ENCODE data around the gene NFASC. TPM values are rescaled to one million over a fixed set of nuclear protein-coding genes. Genes with fewer than 3 reads are reported as not detected.

Gene NFASC
- polyA plus RNA-seq, 3 donors: 0.08 TPM; not detected in 2

DNA sequence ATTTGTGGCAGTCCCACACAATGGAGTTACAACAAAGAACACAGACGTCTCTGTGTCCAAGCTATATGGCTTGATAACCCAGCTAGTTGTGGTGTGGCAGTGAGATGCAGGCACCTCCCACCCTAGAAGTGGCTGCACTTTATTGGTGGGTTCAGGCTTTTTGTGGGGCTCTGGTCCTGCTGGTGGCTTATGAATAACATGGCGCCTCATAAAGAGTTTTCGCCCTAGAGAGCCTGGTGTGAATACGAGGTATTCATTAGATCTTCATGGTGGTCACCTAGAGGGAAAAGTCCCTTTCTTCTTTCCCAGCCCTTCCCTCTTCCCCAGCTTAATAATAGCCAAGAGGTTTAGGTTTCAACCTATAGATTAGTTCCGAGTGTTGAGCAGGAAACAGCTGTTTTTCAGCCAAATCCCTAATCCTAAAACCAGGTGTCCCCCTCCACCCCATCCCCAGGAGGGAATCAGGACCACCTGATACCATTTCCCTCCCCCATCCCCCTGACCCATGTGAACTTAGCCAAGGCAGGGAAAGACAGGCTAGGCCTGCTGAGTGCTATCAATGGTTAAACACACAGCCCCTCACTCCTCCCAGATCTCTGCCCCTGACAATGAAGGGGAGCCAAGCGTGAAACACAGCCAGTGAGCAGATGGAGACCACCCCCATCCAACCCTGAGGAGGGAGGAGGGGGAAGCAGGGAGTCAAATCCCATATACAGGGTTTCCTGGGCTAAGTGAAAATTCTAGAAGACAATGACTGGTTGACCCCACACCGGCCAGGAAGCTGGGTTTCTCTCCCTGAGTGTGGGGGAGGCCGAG lies 58.2 kb downstream of the NFASC start:
- H3K9me3 Mint-ChIP-seq: no peaks in the 10 kb centered on the region
- intact Hi-C loops (cut with micrococcal nuclease): no loop called here

DNA sequence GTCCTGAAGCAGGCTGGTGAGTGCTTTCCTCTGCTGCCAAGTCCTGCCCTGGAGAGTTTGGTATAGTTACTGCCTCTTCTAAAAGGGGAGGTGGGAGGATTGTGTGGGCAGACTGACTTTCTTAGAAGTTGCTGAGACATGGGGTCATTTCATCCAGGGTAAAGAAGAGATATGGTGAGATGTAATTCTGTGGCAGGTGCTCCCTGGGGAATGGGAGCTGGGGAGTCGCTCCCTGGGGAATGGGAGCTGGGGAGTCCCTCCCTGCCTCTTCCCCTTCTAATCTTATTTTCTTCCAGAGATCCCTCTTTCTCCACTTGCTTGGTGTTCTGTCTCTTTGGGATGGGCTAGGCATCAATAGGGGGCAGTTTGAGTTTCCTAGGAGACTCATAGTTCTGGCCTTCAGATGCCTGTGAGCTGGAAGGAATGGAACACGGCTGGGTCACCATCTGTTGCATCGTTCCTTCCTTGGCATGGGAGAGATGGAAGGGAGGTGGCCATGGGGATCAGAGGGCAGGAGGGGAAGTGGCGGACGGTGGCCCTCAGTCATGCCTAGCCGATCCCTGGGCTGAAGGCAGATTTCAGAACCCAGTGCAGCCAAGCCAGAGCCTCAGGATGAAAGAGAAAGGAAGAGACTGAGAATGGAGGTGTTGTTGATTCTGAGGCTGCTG lies 59.0 kb downstream of the NFASC start:
- peaks cover 0 to 15% (median 14%) of the 10 kb centered on the region in 3 donors for H3K27me3 Mint-ChIP-seq (ENCODE audit: low read depth in 3 of 3)
- Histone ChIP-seq H3K27me3 (ENCODE audit: control insufficient read depth in 2 of 2, insufficient read depth in 2 of 2, low read length in 2 of 2) (peaks cover 0 to 3% of the 10 kb centered on the region in 2 donors), H3K4me2 (replicated peaks; ENCODE audit: extremely low read depth, low read length, poor library complexity, severe bottlenecking) (no peak overlapping the region), H3K79me2 (ENCODE audit: insufficient read depth, low read length) (no peaks in the 10 kb centered on the region), H3K9ac (ENCODE audit: insufficient read depth, low read length, poor library complexity, severe bottlenecking) (no peak overlapping the region), H2AFZ (ENCODE audit: insufficient read depth, low read depth, low read length, poor library complexity, severe bottlenecking) (no peak overlapping the region), H3K4me3 (replicated peaks in 1 of 3; ENCODE audit: low read depth in 2 of 3, low read length in 3 of 3) (no peak overlapping the region), H3K9me3 (replicated peaks in 1 of 2; ENCODE audit: control insufficient read depth in 1 of 2, insufficient read depth in 1 of 2, low read length in 2 of 2) (no peaks in the 10 kb centered on the region), H4K20me1 (ENCODE audit: insufficient read depth, low read length) (no peaks in the 10 kb centered on the region), H3K4me1 (ENCODE audit: control insufficient read depth in 1 of 2, insufficient read depth in 2 of 2, low read length in 2 of 2) (no peaks in the 10 kb centered on the region), H3K27ac (ENCODE audit: low read depth in 1 of 2, low read length in 2 of 2) (no peak overlapping the region), H3K36me3 (replicated peaks in 1 of 2; ENCODE audit: control insufficient read depth in 1 of 2, insufficient read depth in 2 of 2, low read length in 2 of 2) (no peaks in the 10 kb centered on the region)
- TF ChIP-seq, protein P1, sequence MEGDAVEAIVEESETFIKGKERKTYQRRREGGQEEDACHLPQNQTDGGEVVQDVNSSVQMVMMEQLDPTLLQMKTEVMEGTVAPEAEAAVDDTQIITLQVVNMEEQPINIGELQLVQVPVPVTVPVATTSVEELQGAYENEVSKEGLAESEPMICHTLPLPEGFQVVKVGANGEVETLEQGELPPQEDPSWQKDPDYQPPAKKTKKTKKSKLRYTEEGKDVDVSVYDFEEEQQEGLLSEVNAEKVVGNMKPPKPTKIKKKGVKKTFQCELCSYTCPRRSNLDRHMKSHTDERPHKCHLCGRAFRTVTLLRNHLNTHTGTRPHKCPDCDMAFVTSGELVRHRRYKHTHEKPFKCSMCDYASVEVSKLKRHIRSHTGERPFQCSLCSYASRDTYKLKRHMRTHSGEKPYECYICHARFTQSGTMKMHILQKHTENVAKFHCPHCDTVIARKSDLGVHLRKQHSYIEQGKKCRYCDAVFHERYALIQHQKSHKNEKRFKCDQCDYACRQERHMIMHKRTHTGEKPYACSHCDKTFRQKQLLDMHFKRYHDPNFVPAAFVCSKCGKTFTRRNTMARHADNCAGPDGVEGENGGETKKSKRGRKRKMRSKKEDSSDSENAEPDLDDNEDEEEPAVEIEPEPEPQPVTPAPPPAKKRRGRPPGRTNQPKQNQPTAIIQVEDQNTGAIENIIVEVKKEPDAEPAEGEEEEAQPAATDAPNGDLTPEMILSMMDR (IDR thresholded peaks at IDR 0.05): no peak
- no peak overlapping the region for H3K27ac Mint-ChIP-seq
- H3K4me3 Mint-ChIP-seq: no peak overlapping the region
- intact Hi-C loops (cut with micrococcal nuclease): no loop called here
- H3K9me3 Mint-ChIP-seq: no peaks in the 10 kb centered on the region
- DNase-seq: no peak
- no peaks in the 10 kb centered on the region for H3K36me3 Mint-ChIP-seq
- H3K4me1 Mint-ChIP-seq: no peaks in the 10 kb centered on the region
- 80% methylated on average over 4 of the region's 6 CpGs for WGBS (ENCODE audit: insufficient coverage)

More for the DNA sequence above, 58.2 kb downstream of the NFASC start:
- no peaks in the 10 kb centered on the region for H3K36me3 ChIP-seq (replicated peaks in 1 of 2; ENCODE audit: control insufficient read depth in 1 of 2, insufficient read depth in 2 of 2, low read length in 2 of 2)
- Mint-ChIP-seq H3K4me1 (no peaks in the 10 kb centered on the region), H3K27me3 (ENCODE audit: low read depth in 3 of 3) (peaks cover 0 to 20% (median 15%) of the 10 kb centered on the region in 3 donors), H3K36me3 (no peaks in the 10 kb centered on the region), H3K4me3 (no peak overlapping the region), H3K27ac (no peak overlapping the region)
- H3K9me3 ChIP-seq (replicated peaks in 1 of 2; ENCODE audit: control insufficient read depth in 1 of 2, insufficient read depth in 1 of 2, low read length in 2 of 2): no peaks in the 10 kb centered on the region
- H2AFZ ChIP-seq (ENCODE audit: insufficient read depth, low read depth, low read length, poor library complexity, severe bottlenecking): no peak overlapping the region
- TF ChIP-seq, protein P1 (IDR thresholded peaks at IDR 0.05): no peak
- H3K4me1 ChIP-seq (ENCODE audit: control insufficient read depth in 1 of 2, insufficient read depth in 2 of 2, low read length in 2 of 2): no peaks in the 10 kb centered on the region
- no peak overlapping the region for H3K4me3 ChIP-seq (replicated peaks in 1 of 3; ENCODE audit: low read depth in 2 of 3, low read length in 3 of 3)
- DNase-seq: no peak
- no peaks in the 10 kb centered on the region for H3K79me2 ChIP-seq (ENCODE audit: insufficient read depth, low read length)
- H3K27ac ChIP-seq (ENCODE audit: low read depth in 1 of 2, low read length in 2 of 2): no peak overlapping the region
- H4K20me1 ChIP-seq (ENCODE audit: insufficient read depth, low read length): no peaks in the 10 kb centered on the region
- peaks cover 0 to 3% of the 10 kb centered on the region in 2 donors for H3K27me3 ChIP-seq (ENCODE audit: control insufficient read depth in 2 of 2, insufficient read depth in 2 of 2, low read length in 2 of 2)
- no peak overlapping the region for H3K9ac ChIP-seq (ENCODE audit: insufficient read depth, low read length, poor library complexity, severe bottlenecking)
- 74% methylated on average over 3 of the region's 8 CpGs for WGBS (ENCODE audit: insufficient coverage)
- no peak overlapping the region for H3K4me2 ChIP-seq (replicated peaks; ENCODE audit: extremely low read depth, low read length, poor library complexity, severe bottlenecking)

Measured in CD14-positive monocyte (primary cell).